ENCODE data around the gene TPH2.
A peak's percentile ranks its signal among the peaks of the same experiment; 100 is the strongest.

Gene TPH2

DNA sequence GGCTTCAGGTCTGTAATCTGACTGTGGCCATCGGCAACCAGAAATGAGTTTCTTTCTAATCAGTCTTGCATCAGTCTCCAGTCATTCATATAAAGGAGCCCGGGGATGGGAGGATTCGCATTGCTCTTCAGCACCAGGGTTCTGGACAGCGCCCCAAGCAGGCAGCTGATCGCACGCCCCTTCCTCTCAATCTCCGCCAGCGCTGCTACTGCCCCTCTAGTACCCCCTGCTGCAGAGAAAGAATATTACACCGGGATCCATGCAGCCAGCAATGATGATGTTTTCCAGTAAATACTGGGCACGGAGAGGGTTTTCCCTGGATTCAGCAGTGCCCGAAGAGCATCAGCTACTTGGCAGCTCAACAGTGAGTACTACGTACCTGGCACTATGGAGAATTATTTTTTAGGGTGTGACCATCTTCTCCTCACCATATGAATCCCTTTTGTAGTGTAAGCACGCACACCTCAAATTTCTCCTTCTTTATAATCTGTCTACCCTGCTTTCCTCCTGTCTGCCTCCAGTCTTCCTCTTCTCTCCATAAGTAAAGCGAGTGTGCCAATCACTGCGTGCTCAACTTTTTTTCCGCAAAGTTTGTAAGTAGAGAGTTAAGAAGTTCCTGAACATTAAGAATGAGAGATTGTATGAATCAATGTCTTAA lies at the start of gene TPH2:
TSS of gene TPH2 (plus strand) at position 118 of the 658 bp plus-strand sequence. CDS start at position 260, 142 bp downstream.
- peak in 1 of 2 donors; percentile 15 for DNase-seq (ENCODE audit: extremely low read depth in 1 of 2, low read depth in 1 of 2)

DNA sequence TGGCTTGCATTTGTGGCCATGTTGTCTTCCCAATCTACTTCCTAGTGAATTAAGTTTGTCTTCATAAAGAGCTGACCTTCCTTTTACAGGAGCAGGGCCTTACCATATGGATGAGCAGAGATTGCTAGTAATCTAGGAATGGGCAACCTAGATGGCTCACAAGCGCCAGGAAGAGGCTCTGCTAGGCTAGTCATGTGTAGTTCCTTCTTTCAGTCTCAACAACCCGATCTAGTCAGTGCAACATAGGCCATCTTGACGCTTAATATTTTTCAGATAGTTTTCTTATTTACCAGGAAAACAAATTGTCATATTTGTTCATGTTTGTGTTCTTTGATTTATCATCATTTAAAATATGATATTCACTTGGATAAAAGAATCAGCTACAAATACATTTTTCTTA lies 48.2 kb upstream of the TPH2 start:
- no peak for DNase-seq (ENCODE audit: extremely low read depth in 1 of 2, low read depth in 1 of 2)

DNA sequence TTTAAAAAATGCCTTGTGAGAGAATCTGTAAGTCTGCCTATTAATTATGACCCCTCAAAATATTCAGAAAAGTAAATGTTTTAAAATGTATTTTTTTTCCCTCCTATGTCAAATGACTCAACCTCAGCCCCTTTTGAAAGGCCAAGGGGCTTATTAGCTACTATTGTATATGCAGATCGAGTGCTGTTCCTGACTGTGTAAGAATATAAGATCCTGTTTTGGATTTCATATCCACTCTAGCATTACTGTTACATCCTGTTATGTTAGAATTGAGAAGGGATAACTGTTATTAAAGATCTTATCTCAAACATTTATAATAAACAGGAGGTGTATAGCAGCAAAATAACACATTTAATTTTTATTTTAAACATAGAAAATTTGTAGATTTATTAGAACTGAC lies 46.6 kb upstream of the TPH2 start:
- DNase-seq (ENCODE audit: extremely low read depth in 1 of 2, low read depth in 1 of 2): no peak

DNA sequence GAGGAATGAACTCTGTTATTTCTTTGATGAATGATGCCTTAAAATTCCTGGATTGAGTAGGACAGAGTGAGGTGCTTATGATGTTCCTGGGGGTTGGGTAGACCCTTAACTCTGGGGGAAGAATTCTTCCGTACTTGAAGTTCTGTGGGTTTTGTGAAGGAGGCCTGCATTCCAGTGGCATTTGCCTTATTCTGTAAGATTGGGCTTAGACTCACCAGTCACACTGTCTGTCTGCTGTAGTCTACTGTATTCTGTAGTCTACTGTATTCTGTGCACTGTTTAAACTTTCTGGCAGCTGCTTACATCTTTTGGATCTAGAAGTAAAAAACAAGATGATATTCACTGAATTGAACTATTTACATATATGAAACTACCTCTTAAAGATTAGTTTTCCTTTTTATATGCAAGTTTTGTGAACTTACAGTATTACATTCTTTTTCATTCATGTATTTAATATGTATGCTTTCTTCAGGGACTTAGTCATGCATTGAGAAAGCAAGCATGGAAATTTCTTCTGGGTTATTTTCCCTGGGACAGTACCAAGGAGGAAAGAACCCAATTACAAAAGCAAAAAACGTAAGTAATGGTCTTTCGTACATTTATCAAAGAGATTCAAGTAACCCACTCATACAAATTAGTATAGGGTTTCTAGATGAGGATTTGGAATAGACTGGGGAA lies 42.3 kb upstream of the TPH2 start:
- DNase-seq (ENCODE audit: extremely low read depth in 1 of 2, low read depth in 1 of 2): no peak

DNA sequence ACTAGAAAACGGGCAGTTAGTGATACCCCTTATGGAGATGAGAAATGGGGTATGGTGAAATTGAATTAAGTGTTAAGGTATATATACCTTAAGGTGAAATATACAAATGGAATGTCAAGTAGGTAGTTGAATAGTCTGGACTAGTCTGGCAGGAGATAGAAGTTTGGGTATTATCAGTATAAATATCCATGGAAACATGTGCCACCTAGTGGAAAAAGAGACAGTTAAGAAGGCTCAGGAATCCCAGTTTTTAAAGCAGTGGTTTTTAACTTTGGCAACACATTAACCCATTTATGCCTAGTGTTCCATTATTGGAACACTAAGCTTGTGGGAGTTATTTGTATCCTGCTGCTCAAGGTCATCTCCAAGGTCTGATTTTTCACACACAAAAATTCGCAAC lies 38.6 kb upstream of the TPH2 start:
- no peak for DNase-seq (ENCODE audit: extremely low read depth in 1 of 2, low read depth in 1 of 2)

DNA sequence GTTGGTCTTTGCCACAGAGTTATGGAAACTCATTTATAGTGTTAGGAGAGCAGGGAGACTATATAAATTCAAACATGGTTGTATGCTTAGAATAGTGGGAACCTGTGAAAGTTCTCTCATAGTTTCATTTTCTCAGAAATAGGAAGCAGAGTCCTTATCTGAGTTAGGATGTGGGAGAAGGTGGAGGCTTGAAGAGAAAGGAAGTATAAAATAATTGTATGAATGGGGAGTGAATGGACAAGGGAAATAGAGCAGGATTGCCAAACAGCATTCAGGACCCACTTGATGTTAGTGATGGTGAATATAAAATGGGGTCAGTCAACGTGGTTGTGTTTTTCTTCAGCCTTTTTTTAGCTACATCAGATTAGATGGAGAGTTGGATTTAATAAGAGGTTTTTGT lies 34.0 kb upstream of the TPH2 start:
- no peak for DNase-seq (ENCODE audit: extremely low read depth in 1 of 2, low read depth in 1 of 2)

DNA sequence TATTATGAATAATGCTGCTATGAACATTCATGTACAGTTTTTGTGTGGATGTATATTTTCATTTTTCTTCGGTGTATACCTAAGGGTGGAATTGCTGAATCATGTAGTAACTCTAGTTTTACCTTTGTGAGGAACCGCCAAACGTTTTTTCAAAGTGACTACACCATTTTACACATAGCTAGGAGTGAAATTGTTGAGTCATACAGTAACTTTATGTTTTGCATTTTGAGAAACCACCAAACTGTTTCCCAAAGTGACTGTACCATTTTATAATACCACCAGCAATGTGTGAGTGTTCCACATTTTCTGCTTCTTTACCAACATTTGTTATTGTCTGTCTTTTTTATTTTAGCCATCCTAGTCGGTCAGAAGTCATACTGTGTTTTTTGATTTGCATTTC lies 3.1 kb upstream of the TPH2 start:
- DNase-seq (ENCODE audit: extremely low read depth in 1 of 2, low read depth in 1 of 2): no peak

DNA sequence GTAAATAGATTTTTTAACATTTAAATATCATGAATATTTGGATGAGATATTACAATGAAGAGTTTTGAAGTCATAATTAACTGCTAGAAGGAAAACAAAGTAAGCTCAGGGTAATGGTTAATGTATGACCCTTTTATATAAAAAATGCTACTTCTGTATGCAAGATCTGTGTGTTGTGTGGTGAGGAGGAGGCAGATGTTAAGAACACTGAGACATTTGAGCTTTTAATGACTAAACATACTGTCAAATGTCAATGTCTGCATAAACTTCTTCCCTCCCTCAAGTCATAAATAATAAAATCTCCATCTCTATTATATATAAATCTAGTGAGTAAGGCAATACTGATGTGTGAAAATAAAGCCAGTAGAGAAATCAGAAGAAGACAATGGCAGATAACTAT lies 1.4 kb downstream of the TPH2 start:
- DNase-seq (ENCODE audit: extremely low read depth in 1 of 2, low read depth in 1 of 2): no peak

DNA sequence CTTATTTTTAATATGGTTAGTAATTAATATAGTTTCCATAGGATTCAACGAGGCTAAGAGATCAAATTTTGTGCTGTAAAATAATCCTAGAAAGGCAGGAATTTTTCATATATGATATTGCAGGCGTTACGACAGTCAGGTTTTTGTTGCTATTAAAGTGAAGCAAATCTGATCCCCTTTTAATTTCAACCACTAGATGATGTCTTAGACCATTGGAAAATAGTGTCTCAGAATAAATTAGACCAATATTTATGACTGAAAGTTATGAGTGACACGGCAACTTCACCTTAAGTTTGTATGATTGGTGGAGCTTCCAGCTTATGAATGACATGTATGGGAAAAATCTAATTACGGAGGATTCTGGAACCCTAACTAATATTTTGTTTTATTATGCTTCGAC lies 2.5 kb downstream of the TPH2 start:
- no peak for DNase-seq (ENCODE audit: extremely low read depth in 1 of 2, low read depth in 1 of 2)

DNA sequence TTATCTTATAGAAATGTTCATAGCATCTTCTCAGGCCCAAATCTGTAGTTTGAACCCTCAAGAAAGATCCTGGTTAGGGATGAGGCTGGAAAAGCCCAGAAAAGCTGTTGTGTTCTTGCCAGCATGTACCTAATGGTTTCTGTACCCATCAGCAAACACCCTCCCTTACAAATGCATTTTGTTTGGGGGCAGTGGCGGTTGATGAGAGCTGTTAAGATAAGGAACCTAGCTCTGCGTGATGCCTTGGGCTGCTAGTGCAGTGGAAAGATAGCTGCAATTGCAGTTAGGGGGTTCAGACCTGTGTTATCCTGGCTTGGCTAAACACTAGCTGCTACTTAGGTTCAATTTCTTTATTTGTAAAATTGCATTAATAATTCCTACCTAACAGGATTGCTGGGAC lies 3.6 kb downstream of the TPH2 start:
- no peak for DNase-seq (ENCODE audit: extremely low read depth in 1 of 2, low read depth in 1 of 2)

DNA sequence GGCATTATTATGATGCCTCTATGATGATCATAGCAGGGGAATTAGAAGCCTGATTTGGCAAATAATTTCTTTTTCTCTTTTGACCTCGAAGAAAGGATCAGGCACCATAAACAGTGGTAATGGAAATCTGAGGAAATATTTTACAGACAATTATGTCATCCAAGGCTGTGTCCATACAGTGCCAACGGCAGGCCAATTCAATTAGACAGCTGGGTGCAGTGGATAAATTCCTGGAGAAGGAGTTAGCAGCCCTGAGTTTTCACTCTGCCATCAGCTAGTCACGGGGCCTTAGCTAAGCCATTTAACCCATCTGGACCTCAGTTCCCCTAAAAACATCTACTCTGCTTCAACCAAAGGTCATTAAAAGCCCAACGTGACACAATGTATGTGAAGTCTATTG lies 4.1 kb downstream of the TPH2 start:
- no peak for DNase-seq (ENCODE audit: extremely low read depth in 1 of 2, low read depth in 1 of 2)

DNA sequence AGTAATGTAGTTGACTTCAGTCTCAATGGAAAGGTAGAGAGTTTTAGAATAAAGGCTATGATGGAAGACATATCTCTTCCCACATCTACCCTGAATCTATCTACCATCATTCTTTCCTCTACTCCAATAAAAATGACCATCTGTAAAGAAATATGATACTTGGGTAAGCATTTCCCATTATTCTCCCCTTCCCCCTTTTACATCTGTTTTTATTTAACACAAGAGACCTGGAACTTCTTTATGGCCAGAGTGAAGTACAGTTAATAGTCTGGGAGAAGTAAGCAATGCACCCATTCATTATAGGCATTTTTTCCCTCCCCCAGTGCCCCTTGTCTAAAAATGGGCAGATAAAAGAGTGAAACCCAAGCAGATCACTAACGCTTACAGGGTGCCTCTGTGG lies 6.5 kb downstream of the TPH2 start:
- DNase-seq (ENCODE audit: extremely low read depth in 1 of 2, low read depth in 1 of 2): no peak

DNA sequence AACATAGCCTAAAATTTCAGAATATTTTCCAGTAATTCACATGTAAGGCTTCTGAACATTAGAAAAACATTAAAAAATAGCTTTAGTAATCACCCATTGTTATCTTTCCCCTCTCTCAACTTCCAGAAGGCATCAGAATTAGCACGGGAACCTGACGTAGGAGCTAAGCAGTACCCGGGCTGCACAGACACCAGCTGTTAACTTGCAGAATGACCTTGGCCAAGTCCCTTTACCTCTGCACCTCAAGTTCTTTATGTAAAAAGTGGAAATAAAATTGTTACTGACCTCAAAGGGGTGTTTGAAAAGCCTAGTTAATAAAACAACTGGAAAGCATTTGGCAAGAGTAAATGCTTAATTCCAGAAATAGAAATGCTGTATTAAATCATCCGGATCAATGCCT lies 7.2 kb downstream of the TPH2 start:
- no peak for DNase-seq (ENCODE audit: extremely low read depth in 1 of 2, low read depth in 1 of 2)

DNA sequence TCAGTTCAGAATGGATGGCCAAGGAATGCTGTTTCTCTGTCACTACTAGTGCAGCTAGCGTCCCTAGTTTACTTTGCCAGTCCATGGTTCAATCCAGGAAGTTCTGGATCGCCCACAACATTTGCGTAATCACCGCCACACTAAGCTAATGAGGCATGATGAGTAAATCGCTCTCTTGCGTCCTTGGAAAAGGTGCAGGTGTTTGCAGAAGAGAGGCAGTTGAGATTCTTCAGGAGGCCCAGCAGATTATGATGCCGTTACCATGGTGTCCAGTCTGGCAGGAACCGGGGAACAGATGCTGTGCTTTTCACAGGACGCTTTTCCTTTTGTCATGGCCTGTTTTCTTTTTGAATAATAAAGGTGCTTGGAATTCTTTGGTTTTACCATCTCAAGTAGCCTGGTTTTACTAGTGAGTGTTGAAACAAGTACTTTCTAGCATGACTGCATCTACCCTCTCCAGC lies 9.0 kb downstream of the TPH2 start:
- DNase-seq (ENCODE audit: extremely low read depth in 1 of 2, low read depth in 1 of 2): no peak

DNA sequence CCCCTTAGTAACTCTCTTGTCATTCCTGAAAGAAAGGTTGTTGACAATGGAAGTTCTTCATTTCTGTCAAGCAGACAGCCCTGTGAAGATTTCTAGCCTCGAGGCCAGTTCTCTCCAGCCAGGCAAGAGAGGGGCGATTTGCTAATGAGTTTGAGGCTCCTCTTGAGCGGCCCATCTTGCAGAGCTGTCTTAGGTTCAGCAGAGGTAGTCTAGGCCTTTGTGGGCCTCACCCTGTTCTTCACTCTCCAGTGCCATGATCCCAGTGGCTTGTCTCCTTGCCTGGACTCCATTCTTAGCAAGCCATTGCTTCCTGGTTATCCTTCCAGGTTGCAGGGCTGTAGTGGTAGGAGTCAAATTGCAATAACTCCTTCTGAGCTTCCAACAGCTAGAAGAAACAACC lies 9.7 kb downstream of the TPH2 start:
- no peak for DNase-seq (ENCODE audit: extremely low read depth in 1 of 2, low read depth in 1 of 2)

DNA sequence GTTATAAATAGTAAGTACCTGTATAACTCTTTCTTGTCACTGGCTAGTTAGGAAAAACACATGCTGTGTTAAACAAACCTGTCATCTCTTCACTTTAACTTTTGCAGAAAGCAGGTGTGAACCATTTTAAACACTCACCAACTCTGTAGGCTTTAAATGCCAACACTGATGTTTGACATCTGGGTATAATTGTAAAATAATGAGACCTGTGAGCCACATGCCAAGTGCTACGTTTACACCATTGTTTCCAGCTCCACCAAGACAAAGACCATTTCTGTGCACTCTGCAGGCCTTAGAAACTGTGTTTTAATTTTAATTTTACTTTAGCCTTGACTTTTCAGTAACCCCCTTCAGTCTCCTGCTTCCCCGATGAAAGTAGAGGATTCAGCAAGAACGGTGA lies 11.0 kb downstream of the TPH2 start:
- DNase-seq (ENCODE audit: extremely low read depth in 1 of 2, low read depth in 1 of 2): no peak

DNA sequence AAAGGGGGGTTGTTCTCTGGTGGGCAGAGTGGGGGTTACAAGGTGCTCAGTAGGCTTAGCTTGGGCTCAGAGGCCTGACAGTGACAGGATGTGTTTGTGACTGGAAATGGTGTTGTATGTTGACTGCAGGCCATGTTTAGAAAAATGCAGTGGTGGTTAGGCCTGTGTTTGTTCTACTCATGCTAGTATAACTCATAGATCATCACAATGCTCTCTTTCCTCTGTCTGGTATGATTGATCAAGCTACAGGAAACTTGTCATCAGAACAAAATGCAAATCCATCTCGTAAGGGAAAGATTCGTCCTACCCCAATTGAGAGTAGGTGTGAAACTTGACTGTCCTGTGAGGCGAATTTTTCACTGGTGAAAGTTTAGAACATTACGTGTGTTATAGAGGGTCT lies 11.8 kb downstream of the TPH2 start:
- no peak for DNase-seq (ENCODE audit: extremely low read depth in 1 of 2, low read depth in 1 of 2)

DNA sequence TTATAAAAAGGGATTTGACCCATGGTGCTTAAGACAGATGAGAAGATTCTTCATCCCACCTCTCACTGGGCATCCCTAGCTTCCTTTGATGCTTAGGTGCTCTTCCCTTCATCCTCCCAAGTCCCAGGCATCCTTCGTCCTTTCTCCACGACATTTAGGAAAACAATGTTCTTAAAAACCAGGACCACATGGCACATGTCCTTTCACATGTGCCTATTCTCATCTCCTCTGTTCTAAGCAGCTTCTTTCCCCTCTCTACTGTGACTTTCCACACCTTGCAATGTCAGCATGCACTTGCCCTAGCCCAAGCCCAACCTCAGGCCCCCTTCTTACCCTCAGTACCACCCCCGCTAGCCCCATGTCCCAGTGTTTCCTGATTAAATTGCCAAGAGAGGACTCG lies 12.2 kb downstream of the TPH2 start:
- no peak for DNase-seq (ENCODE audit: extremely low read depth in 1 of 2, low read depth in 1 of 2)

DNA sequence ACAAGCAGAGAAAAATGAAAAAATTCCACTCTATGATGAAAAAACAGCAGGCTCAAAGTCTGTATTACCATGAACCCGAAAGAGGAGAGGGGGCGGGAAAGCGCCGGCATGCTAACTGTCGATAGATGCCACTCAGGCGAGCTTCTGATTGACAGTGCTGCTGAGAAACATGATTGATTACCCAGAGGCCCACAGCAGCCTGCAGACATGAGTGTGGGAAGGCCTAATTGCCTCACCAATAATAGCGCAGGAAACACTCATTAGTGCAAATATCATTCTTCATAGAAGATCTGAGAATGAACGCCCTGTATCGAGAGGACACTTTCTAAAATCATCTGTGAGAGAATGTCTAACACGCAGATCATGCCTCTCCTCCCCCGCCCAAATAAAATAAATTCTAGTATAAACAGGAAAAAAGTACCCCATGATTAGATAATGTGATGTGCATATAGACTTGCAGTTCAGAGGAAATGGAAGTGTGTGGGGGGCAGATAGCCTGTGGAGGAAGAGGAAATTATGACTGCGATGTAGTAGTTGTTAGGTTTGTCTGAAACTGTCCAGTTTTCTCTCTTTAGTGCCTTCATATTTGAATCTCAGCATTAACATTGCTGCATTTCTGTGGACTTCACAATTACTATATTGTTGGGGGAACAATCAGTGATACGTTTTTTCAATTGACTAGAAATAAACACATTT lies 15.6 kb downstream of the TPH2 start:
- DNase-seq (ENCODE audit: extremely low read depth in 1 of 2, low read depth in 1 of 2): no peak

DNA sequence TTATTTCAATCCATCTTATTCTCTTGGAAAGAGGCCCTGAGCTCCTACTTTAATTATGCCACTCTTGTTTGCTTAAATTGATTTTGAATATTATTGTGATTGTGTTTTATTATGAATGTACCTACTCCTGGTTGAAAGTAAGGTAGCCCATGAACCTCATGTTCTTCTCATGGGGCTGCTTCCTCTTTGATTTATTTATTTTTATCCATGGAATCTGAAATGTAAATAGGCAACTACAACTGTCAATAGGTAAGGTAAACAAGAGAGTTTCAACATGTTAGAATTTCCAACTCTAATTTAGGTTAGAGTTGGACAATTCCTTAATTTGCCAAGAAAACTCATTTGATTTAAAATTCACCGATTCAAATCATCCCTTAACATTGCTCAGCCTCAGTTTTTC lies 16.2 kb downstream of the TPH2 start:
- no peak for DNase-seq (ENCODE audit: extremely low read depth in 1 of 2, low read depth in 1 of 2)

DNA sequence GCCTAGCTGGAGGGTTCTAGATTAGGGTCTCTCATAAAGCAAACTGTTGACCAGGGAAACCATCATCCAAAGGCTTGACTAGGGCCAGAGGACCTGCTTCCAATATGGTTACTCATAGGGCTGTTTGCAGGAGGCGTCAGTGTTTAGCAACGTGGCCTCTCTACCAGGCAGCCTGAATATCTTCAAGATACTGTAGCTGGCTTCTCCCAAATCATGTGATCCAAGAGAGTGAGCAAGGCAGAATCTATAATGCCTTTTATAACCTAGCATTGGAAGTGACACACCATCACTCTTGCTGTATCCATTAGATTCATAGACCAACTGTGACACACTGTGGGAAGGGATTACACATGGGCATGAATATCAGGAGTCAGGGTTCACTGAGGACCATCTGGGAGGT lies 17.3 kb downstream of the TPH2 start:
- DNase-seq (ENCODE audit: extremely low read depth in 1 of 2, low read depth in 1 of 2): no peak

DNA sequence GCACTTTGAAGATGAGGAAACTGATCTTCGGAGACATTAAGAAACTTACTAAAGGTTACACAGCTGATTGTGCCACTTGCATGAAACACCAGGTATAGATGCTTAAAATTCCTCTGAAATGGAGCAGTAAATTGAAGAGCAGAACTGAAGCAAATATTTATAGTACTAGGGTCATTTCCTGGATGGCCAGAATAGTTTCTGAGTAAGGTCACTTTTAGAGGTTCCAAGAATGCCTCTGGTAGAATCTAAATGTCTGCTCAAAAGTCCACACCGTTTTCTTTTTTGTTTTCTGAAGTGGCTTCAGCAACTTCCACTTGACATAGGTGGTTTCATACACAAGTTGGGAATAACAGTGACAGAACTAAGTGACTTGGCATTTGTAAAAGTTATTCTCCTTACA lies 19.4 kb downstream of the TPH2 start:
- no peak for DNase-seq (ENCODE audit: extremely low read depth in 1 of 2, low read depth in 1 of 2)
